GM18508 (cell line): ENCODE measurements around the gene KDELR3.

ENCODE experiments used
- ATAC-seq: cut with Tn5 transposase; IDR thresholded peaks from one replicate; pipeline ENCODE4 v1.9.1; 2021; ENCODE audit warnings: moderate number of reproducible peaks; ENCODE audit not compliant: insufficient read depth, unreplicated experiment

Gene KDELR3

GRCh38 chr22:38467904-38468442 lies at the start of gene KDELR3:
Gene KDELR3 (plus strand): TSS chr22:38468096. CDS start chr22:38468234, 138 bp downstream.
- no peak for ATAC-seq

DNA sequence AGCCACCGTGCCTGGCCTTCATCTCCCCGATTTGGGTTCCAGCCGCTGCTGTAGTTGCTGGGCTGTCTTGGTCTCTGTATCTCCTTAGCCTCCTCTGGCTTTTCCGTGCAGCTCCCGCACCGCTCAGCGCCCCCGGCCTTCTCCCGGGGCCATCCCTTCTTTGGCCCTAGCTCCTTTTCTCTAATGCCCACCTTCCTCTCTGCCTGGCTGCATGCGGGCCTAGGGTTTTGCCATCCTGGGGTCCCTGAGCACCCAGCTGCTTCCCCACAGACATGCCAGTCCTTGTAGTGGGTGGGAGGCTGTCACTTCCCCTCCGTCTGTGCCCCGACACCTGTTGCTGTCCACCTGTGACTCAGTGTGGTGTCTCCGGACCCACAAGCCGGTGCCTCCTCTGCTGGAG lies 49.3 kb upstream of the KDELR3 start:
- no peak for ATAC-seq

DNA sequence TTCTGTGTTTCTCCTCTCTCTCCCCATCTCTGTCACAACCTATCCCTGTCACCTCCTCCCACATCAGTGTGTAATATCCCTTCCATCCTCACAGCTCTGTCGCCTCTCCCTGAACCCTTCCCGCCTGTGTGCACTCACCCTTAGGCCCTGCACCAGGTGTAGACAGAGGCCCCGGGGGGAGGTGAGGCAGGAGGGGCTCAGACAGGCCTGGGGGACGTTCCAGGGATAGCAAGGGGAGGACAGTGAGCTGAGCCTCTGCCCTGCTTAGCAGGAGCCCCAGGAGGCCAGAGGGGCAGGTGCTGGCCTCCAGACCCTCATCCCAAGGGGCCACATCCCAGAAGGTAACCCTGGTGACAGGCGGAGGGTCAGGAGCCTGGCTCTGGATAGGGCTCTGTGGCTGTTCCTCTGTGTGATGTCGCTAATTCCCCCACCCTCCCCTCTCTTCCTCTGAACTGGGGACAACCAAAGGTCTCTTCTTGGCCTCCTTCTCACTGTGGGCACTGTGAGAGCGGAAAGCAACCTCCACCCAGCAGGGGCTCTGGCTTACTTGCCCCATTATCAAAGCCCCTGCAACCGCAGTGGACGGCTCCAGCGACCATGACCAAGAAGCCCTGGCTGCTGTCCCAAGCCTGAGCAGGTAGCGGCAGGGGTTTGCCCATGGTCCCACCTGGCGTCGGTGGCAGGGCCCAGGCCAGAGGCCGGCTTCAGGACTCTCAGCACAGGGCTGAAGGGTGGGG lies 48.6 kb upstream of the KDELR3 start:
- no peak for ATAC-seq

- ATAC-seq, result no peak
Measured at GRCh38 chr22:38419858-38420160, 48.1 kb upstream of the KDELR3 start.

DNA sequence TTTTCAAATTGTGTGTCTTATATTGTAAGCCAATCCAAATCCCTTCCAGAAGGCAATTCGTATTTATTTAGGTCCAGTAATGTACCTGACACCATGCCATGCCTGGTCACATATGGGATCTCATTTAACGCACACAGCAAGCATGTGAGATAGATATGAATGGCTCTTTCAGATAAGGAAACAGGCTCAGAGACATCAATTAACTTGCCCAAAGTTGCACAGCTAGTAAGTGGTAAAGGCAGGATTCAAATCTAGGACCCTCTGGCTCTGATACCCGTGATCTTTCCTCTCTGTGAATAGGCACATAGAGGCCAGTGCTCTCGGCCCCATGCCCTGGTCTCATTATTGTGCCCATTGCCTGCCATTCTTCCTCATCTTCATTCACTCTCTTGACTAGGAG lies 47.2 kb upstream of the KDELR3 start:
- ATAC-seq, result no peak

- no peak for ATAC-seq
Measured at GRCh38 chr22:38422611-38423511, 45.0 kb upstream of the KDELR3 start.

GRCh38 chr22:38423512-38424503 lies 44.1 kb upstream of the KDELR3 start:
- ATAC-seq, result no peak

DNA sequence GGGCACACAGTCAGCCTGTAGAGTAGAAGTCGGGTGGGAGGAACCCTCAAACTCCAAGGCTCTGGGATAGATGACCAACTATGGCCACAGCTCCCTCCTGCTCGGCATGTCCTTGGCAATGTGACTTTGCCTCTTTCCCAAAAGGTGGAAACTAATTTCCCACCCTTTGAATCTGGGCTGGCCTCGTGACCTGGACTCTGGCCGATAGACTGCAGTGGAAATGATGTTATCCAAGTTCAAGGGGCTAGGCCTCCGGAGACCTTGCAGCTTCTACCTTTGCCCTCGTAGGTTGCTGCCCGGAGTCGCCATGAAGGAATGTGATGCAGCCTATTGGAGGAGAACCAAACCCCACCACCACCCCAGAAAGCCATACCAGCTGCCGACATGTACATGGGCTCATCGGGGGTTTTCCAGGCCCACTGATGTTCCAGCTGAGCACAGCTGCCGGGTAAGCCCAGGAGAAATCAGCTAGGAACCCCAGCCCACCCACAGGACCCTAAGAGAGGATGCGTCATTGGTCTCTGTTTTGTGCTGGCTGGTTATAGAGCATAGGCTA lies 43.3 kb upstream of the KDELR3 start:
- ATAC-seq, result no peak

- no peak for ATAC-seq
Measured at GRCh38 chr22:38426628-38427027, 41.3 kb upstream of the KDELR3 start.

GRCh38 chr22:38427465-38427864 lies 40.4 kb upstream of the KDELR3 start:
- no peak for ATAC-seq

DNA sequence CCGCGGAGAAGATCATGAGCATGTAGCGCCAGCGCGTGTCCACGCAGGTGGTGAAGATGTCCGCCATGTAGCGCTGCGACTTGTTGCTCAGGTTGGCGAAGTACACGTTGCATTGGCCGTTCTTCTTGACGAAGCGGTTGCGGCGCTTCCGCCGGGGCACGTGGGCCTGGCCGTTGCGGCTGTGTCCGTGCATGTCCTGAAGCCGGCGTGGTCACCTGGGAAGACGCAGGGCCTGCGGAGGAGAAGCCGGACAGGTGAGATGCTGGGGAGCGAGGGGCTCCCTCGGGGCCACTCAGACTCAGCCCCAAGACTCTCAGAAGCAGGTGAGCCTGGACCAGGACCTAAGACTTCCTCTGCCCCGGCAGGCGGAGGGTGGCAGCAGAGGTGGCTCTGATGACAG lies 40.0 kb upstream of the KDELR3 start:
- ATAC-seq, result no peak

DNA sequence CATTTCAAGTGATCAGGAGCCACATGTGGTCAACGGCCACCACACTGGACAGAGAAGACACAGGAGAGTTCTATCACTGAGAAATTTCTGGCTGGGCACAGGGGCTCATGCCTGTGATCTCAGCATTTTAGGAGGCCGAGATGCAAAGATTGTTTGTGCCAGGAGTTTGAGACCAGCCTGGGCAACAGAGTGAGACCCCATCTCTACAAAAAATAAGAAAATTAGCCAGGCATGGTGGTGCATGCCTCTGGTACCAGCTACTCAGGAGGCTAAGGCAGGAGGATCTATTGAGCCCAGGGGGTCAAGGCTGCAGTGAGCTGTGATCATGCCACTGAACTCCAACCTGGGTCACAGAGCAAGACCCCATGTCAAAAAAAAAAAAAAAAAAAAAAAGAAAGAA lies 39.2 kb upstream of the KDELR3 start:
- no peak for ATAC-seq

DNA sequence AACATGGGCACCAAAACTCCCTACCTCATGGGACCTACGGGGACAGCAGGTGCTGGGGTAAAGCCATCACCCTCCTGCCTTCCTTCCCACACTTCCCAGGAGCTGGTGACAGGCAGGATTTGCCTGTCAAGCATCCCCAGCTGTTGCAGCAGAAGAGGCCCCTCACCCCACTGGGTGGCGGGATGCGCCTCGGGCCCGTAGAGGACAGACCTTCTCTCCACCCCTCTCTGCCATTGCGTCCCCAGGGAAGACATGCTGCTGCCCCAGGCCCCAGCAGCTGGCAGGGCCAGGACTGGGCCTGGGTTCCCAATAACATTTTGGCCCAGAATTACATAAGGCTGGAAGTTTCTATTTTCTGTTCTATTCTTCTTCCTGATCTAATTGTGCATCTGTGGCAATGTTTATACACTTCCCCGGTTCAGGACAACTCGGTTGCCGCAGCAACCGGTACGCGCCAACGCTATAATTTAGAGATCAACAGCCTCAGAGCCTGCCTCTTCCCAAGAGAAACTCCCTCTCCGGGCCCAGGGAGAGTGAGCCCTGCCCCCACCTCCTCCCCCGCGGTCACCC lies 38.3 kb upstream of the KDELR3 start:
- no peak for ATAC-seq

DNA sequence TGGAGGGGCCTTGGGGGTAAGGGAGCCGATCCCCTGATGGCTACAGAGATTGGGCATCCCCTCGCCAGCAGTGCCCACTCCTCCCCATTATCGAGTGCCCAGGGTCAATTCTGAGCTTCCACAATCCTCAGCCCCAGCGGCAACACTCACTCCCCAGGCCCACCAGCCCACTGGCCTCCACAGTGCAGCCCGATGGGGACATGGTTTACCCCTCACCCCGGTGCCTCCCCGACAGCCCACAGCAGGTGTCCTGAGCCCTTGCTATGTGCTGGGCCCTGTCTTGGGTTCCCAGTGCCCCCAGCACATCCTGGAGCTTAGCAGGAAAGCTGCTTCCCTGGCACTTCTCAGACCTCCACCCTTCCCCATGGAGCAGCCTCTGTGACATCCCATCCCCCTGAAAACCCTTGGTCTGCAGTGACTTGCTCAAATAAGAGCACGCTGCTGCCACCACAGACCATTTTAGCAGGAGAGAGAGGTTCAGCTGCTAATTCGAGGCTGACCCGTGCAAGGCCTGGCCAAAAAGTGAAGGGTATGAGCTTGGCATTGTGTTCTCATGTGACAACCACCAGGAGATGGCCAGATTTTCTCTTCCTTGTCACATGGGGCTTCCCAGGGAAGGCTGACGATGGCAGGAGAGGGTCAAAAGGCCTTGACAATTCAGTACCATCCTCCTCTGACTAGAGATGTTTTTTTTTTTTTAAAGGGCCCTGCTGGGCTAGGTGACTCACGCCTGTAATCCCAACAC lies 36.5 kb upstream of the KDELR3 start:
- ATAC-seq, result no peak

DNA sequence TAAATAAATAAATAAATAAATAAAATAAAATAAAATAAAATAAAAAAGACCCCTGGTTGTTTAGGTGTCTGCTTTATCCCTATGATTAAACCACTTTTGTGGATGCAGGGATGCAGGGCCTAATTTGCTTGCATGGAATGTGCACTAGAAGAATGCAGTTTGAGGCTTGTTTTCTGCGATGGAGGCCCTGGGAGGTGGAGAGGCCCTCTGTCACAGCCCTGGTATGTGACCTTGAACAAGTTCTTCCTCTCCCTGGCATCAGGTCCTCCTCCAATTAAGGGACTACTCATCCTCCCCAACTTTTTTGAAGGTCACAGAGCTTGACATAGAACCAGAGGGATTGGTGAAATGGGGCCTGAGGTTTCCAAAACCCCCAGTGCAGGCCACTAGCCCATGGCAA lies 35.6 kb upstream of the KDELR3 start:
- ATAC-seq, result no peak

DNA sequence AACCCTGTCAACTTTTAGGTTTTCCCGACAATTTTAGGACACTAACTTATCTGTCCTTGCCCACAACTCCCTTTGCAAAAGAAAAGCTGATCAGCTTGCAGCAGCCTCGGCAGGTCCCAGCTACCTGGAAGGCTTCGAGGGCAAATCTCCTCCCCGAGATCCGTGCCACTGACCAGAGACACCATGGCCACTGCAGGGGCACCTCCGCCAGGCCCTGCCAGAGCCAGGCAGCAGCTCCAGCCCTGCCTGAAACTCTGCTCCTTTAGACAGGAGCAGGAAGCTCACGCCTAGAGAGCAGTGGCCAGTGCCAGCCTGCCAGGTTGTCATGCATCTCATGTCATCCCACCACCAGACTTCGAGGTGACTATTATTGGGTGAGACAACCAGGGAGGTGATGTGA lies 34.0 kb upstream of the KDELR3 start:
- ATAC-seq, result no peak

DNA sequence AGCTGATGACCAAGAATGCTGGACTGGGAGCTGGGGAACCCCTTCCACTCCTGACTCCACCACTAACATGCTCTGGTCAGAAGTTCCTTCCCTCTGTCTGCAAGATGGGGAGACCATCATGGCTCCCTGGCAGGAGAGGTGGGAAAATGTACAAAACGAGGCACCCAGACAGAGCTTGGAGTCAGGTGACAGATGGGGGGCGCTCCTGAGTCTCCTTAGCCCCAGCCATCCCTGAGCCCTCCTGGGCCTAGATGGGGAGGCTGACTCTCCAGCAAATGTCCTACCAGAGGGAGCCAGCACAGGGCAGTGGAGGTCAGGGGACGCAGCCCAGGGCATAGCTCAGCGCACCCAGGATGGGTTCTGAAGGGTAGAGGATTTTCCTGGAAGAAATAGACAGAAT lies 32.9 kb upstream of the KDELR3 start:
- no peak for ATAC-seq

DNA sequence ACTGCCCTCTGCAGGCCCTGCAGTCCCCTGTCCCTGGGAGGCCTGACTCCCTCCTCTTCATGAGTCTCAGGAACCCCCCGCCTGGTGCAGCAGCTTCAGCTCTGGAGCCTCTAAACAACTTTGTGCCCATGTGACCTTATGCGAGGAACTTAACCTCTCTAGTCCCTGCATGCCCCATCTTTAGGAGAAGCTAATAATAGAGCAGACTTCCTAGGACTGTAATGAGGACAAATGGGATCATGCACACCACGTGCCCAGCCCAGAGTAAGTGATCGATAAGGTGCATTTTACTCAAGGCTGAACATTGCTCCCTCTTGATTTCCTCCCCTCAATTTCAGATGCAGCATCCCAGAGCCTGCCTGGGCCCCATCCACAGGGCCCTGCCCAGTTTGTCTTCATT lies 31.9 kb upstream of the KDELR3 start:
- ATAC-seq, result no peak
